A673 (cell line): ENCODE data around the gene IGLL1. TPM values are rescaled to one million over a fixed set of nuclear protein-coding genes. Genes with fewer than 3 reads are reported as not detected.
A peak's percentile ranks its signal among the peaks of the same experiment; 100 is the strongest.

ENCODE experiments used
- BruUV-seq: library from RNA; stranded (reverse); fragments of 400-500 nt; replicated peaks from 2 replicates; lab custom pipeline; 2021; lab: Mats Ljungman, UMichigan
- CTCF ChIA-PET: fragments of 300-600 bp; sonication (Branson Sonifier 250); formaldehyde crosslinking; loops from one replicate; lab custom pipeline; 2022; ENCODE audit warnings: antibody characterized with exemption; lab: Charles Lee
- POLR2A ChIA-PET: fragments of 300-600 bp; sonication (Branson Sonifier 250); formaldehyde crosslinking; loops from one replicate; lab custom pipeline; 2022; ENCODE audit warnings: antibody characterized with exemption; ENCODE audit not compliant: low non-redundant PET; lab: Charles Lee
- DNase-seq: peaks from one replicate; pipeline ENCODE4 v3.0.0-alpha.2; 2015; ENCODE audit warnings: low spot score
- H3K27ac ChIP-seq: fragments of 200-600 bp; sonication (generic); 2 replicates; pipeline ENCODE4 v1.5.1; 2016; ENCODE audit warnings: mixed run types, low read depth, mild to moderate bottlenecking, mixed read lengths, antibody characterized with exemption, low read length; ENCODE audit not compliant: poor library complexity, severe bottlenecking
- H3K27me3 ChIP-seq: fragments of 200-600 bp; sonication (generic); replicated peaks from 2 replicates; pipeline ENCODE4 v1.6.1; 2017; ENCODE audit warnings: mixed run types, low read depth, mild to moderate bottlenecking, mixed read lengths, antibody characterized with exemption, low read length; ENCODE audit not compliant: insufficient read depth, poor library complexity
- H3K36me3 ChIP-seq: fragments of 200-600 bp; sonication (generic); 2 replicates; pipeline ENCODE4 v1.6.1; 2016; ENCODE audit warnings: mixed run types, mild to moderate bottlenecking, mixed read lengths, antibody characterized with exemption, low read length; ENCODE audit not compliant: insufficient read depth, poor library complexity, severe bottlenecking
- H3K4me1 ChIP-seq: fragments of 200-600 bp; sonication (generic); 2 replicates; pipeline ENCODE4 v1.6.1; 2017; ENCODE audit warnings: mixed run types, mild to moderate bottlenecking, mixed read lengths, antibody characterized with exemption, low read length; ENCODE audit not compliant: insufficient read depth, poor library complexity, severe bottlenecking
- H3K4me3 ChIP-seq: fragments of 200-600 bp; sonication (generic); 2 replicates; pipeline ENCODE4 v1.5.1; 2016; ENCODE audit warnings: low read depth, mixed run types, mild to moderate bottlenecking, mixed read lengths, low read length; ENCODE audit not compliant: poor library complexity, severe bottlenecking
- H3K9me3 ChIP-seq: fragments of 200-600 bp; sonication (generic); 2 replicates; pipeline ENCODE4 v1.6.1; 2016; ENCODE audit warnings: mixed run types, low read depth, mild to moderate bottlenecking, mixed read lengths, antibody characterized with exemption, low read length; ENCODE audit not compliant: poor library complexity, severe bottlenecking
- CTCF ChIP-seq: fragments of 300-800, 200-600 bp; sonication (generic); conservative IDR thresholded peaks from 2 replicates; pipeline ENCODE4 v1.5.1; 2017; ENCODE audit warnings: low read depth, mild to moderate bottlenecking, antibody characterized with exemption, low read length, moderate library complexity, mixed read lengths
- EZH2 ChIP-seq: fragments of 200-600 bp; sonication (generic); IDR thresholded peaks from 2 replicates; pipeline ENCODE4 v1.6.1; 2017; ENCODE audit warnings: borderline replicate concordance, low read depth, mild to moderate bottlenecking, mixed read lengths, antibody characterized with exemption, low read length; ENCODE audit not compliant: poor library complexity, severe bottlenecking
- intact Hi-C: fragments of 100-400 bp; cut with micrococcal nuclease; formaldehyde crosslinking; loops from one replicate; pipeline ENCODE4 v1.10.0; 2022; ENCODE audit not compliant: unreplicated experiment
- total RNA-seq: library from RNA; stranded (reverse); gene quantifications from 2 replicates; pipeline ENCODE4 v1.2.3, GENCODE V29; 2021

IGLL1 gene
- total RNA-seq, 1 experiment from 2014 or later: not detected

- TF ChIP-seq CTCF: no peak
- no peak for TF ChIP-seq EZH2
- Histone ChIP-seq H3K4me3 (peak overlapping the region; percentile 44), H3K4me1 (peaks cover 5% of the 10 kb centered on the region), H3K36me3 (no peaks in the 10 kb centered on the region), H3K9me3 (no peaks in the 10 kb centered on the region), H3K27ac (no peak overlapping the region), H3K27me3 (peaks cover 14% of the 10 kb centered on the region)
- ChIA-PET POLR2A (no interaction called here), CTCF (no interaction called here)
- intact Hi-C loops: no loop called here
- BruUV-seq: no TSS peak
- DNase-seq: peak; percentile 33
Observed at GRCh38 chr22:23565305-23565914, 14.7 kb downstream of the IGLL1 start.

DNA sequence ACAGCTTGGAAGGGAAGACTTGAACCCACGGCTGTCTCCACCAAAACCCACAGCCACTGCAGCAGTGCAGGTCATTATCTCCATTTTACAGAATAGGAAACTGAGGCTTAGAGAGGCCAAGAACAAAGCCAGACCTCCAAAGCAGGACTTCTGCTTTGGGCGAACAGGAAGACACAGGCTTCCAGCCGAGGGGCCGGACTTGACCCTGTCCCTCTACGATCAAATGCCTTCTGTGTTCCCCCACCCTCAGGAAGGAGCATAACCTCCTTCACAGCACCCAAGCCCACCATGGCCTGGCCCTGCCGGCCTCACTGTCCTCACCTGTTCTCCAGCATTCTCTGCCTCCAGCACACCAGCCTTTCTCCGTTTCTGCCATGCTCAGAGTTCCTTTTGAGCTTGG, 15.8 kb downstream of the IGLL1 start:
- DNase-seq: no peak
- ChIA-PET CTCF (no interaction called here), POLR2A (no interaction called here)
- no TSS peak for BruUV-seq
- no peak overlapping the region for H3K27ac ChIP-seq
- TF ChIP-seq CTCF (no peak), EZH2 (no peak)
- peaks cover 14% of the 10 kb centered on the region for H3K27me3 ChIP-seq
- H3K9me3 ChIP-seq: no peaks in the 10 kb centered on the region
- intact Hi-C loops: no loop called here
- H3K4me1 ChIP-seq: peaks cover 5% of the 10 kb centered on the region
- H3K36me3 ChIP-seq: no peaks in the 10 kb centered on the region
- no peak overlapping the region for H3K4me3 ChIP-seq

DNA sequence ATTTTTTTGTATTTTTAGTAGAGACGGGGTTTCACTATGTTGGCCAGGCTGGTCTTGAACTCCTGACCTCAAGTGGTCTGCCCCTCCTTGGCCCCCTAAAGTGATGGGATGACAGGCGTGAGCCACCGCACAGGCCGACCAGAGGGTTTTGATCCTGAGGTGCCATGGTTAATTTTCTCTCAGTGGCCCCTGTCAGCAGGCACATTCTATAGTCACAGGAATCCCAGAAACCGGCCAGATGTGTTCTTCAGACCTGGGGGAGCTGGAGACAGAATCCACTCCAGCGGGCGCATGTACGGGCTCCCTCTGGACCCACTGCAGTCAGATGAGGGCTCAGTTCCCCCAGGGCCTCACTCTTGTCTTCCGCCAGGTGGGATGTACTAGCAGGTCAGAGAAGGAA, 17.0 kb downstream of the IGLL1 start:
- ChIA-PET CTCF (no interaction called here), POLR2A (no interaction called here)
- TF ChIP-seq EZH2 (no peak), CTCF (no peak)
- Histone ChIP-seq H3K4me1 (peaks cover 5% of the 10 kb centered on the region), H3K36me3 (no peaks in the 10 kb centered on the region), H3K27ac (no peak overlapping the region), H3K27me3 (peaks cover 14% of the 10 kb centered on the region), H3K4me3 (no peak overlapping the region), H3K9me3 (no peaks in the 10 kb centered on the region)
- no peak for DNase-seq
- BruUV-seq: no TSS peak
- intact Hi-C loops: no loop called here
